AG04450 (cell line): ENCODE data around the gene GPC6. TPM values are rescaled to one million over a fixed set of nuclear protein-coding genes. Genes with fewer than 3 reads are reported as not detected.

Experiments
- CTCF ChIA-PET: fragments of 300-600, 350-600 bp; formaldehyde crosslinking; extraction: SDS; loops from one replicate; lab custom pipeline; 2022; ENCODE audit warnings: antibody characterized with exemption, inconsistent platforms; lab: Charles Lee
- POLR2A ChIA-PET: fragments of 350-600 bp; formaldehyde crosslinking; extraction: SDS; loops from one replicate; lab custom pipeline; 2021; ENCODE audit warnings: antibody characterized with exemption, inconsistent platforms; lab: Yijun Ruan, JAX
- DNase-seq: peaks from one replicate; pipeline ENCODE4 v3.0.0-alpha.2; 2011; ENCODE audit warnings: low read depth, low spot score
- H3K27ac ChIP-seq: one replicate; pipeline ENCODE4 v1.5.1; 2012; ENCODE audit warnings: low read depth, low read length, control low read depth
- H3K27me3 ChIP-seq: one replicate; pipeline ENCODE4 v1.6.0; 2012; ENCODE audit warnings: low read length; ENCODE audit not compliant: control insufficient read depth, insufficient read depth
- H3K4me3 ChIP-seq: 2 replicates; pipeline ENCODE4 v1.5.1; 2011; ENCODE audit warnings: mild to moderate bottlenecking, low read depth, low read length, control low read depth
- H3K9me3 ChIP-seq: 2 replicates; pipeline ENCODE4 v1.5.1; 2012; ENCODE audit warnings: low read length; ENCODE audit not compliant: control insufficient read depth, insufficient read depth
- CTCF ChIP-seq: IDR thresholded peaks from 2 replicates; pipeline ENCODE4 v1.5.1; 2011; ENCODE audit warnings: low read depth, low read length, control low read depth, inconsistent platforms
- polyA plus RNA-seq: library from polyadenylated mRNA; depleted of rRNA; stranded (reverse); fragments of >200 nt; gene quantifications from 2 replicates; pipeline ENCODE4 v1.2.3, GENCODE V29; 2011

GPC6 gene
- polyA plus RNA-seq, 1 experiment: 40.4 TPM

GRCh38 chr13:93249364-93250306, 23.0 kb downstream of the GPC6 start:
- peak; percentile 69 for DNase-seq
- no peaks in the 10 kb centered on the region for H3K9me3 ChIP-seq
- ChIA-PET POLR2A (no interaction called here), CTCF (interaction anchor here (1.5 kb wide), 1 partner anchor 14 kb away, joined by 3 read pairs; no protein-coding TSS in a partner anchor)
- H3K27me3 ChIP-seq: no peaks in the 10 kb centered on the region
- no peak for TF ChIP-seq CTCF
- H3K4me3 ChIP-seq: no peak overlapping the region
- peak overlapping the region; percentile 77 for H3K27ac ChIP-seq

- DNase-seq: no peak
- Histone ChIP-seq H3K4me3 (no peak overlapping the region), H3K27ac (no peak overlapping the region), H3K27me3 (no peaks in the 10 kb centered on the region), H3K9me3 (no peaks in the 10 kb centered on the region)
- ChIA-PET CTCF (no interaction called here), POLR2A (no interaction called here)
- TF ChIP-seq CTCF: no peak
Measured at GRCh38 chr13:93254775-93255174, 28.2 kb downstream of the GPC6 start.

- Histone ChIP-seq H3K27me3 (no peaks in the 10 kb centered on the region), H3K27ac (no peak overlapping the region), H3K9me3 (no peaks in the 10 kb centered on the region), H3K4me3 (no peak overlapping the region)
- POLR2A ChIA-PET: no interaction called here
- TF ChIP-seq CTCF: no peak
- DNase-seq: no peak
- CTCF ChIA-PET: no interaction called here
Measured at GRCh38 chr13:93256998-93257397, 30.4 kb downstream of the GPC6 start.

GRCh38 chr13:93259527-93260080, 33.0 kb downstream of the GPC6 start:
- DNase-seq: no peak
- TF ChIP-seq CTCF: no peak
- Histone ChIP-seq H3K9me3 (no peaks in the 10 kb centered on the region), H3K27me3 (no peaks in the 10 kb centered on the region), H3K4me3 (no peak overlapping the region), H3K27ac (no peak overlapping the region)
- CTCF ChIA-PET: no interaction called here
- POLR2A ChIA-PET: no interaction called here

- ChIA-PET CTCF (no interaction called here), POLR2A (no interaction called here)
- TF ChIP-seq CTCF: no peak
- Histone ChIP-seq H3K27ac (no peak overlapping the region), H3K27me3 (no peaks in the 10 kb centered on the region), H3K4me3 (no peak overlapping the region), H3K9me3 (no peaks in the 10 kb centered on the region)
- no peak for DNase-seq
Measured at GRCh38 chr13:93260591-93260990, 34.0 kb downstream of the GPC6 start.
